HepG2 (cell line): ENCODE data around the gene ANKIB1.

ENCODE experiments used
- BHLHE40 ChIP-seq: IDR thresholded peaks from 2 replicates; pipeline ENCODE4 v1.6.1; 2011; ENCODE audit warnings: low read length, improper control_type of control experiment
- CBX5 ChIP-seq: sonication (generic); formaldehyde crosslinking; IDR thresholded peaks from 2 replicates; pipeline ENCODE4 v1.4.0; 2020; ENCODE audit warnings: missing genetic modification reagents, borderline replicate concordance
- POLR2AphosphoS2 ChIP-seq: IDR thresholded peaks from 2 replicates; pipeline ENCODE4 v1.6.1; 2011; ENCODE audit warnings: low read depth, low read length, improper control_type of control experiment
- SRF ChIP-seq: IDR thresholded peaks from 2 replicates; pipeline ENCODE4 v1.6.1; 2011; ENCODE audit warnings: mild to moderate bottlenecking, low read depth, low read length, moderate library complexity
- ZBTB40 ChIP-seq, 2 experiments: fragments of 450-650 bp in 1 of 2; sonication (generic) in 1 of 2; formaldehyde crosslinking in 1 of 2; IDR thresholded peaks; 2 replicates each; pipeline versions ENCODE4 v1.6.1 to v1.8.0; 2016 to 2022; ENCODE audit warnings: antibody characterized with exemption in 1 of 2, mild to moderate bottlenecking in 1 of 2, missing genetic modification reagents in 1 of 2
- ZNF292 ChIP-seq: sonication (generic); formaldehyde crosslinking; IDR thresholded peaks from 2 replicates; pipeline ENCODE4 v1.8.1; 2022; ENCODE audit warnings: mild to moderate bottlenecking, low read depth, missing genetic modification reagents, borderline replicate concordance
- ZNF598 ChIP-seq: sonication (generic); formaldehyde crosslinking; IDR thresholded peaks from 2 replicates; pipeline ENCODE4 v1.5.1; 2020; ENCODE audit warnings: mild to moderate bottlenecking, missing genetic modification reagents, borderline replicate concordance
- ZNF776 ChIP-seq: sonication (generic); formaldehyde crosslinking; IDR thresholded peaks from 2 replicates; pipeline ENCODE4 v1.4.0; 2020; ENCODE audit warnings: mild to moderate bottlenecking, missing genetic modification reagents

GRCh38 chr7:92448205-92448747 lies 202.5 kb downstream of the ANKIB1 start:
- TF ChIP-seq CBX5 (CRISPR knock-in tag) (no peak), POLR2AphosphoS2 (no peak), BHLHE40 (no peak), ZBTB40 (IDR thresholded peaks at IDR 0.05) (no peak), ZBTB40 (CRISPR knock-in tag; IDR thresholded peaks at IDR 0.05) (no peak), ZNF598 (CRISPR knock-in tag) (no peak), ZNF292 (CRISPR knock-in tag) (no peak), ZNF776 (no peak), SRF (no peak)
